ENCODE measurements around the gene CACNA2D3. TPM values are rescaled to one million over a fixed set of nuclear protein-coding genes. Genes with fewer than 3 reads are reported as not detected.
"Not testable (repeated sequence)": the region's sequence is repeated elsewhere in the genome, so short reads cannot be mapped to it uniquely, and the experiment has no call there.

The CACNA2D3 gene
- polyA plus RNA-seq, 1 donor from 2014 or later, result 26.2 TPM

DNA sequence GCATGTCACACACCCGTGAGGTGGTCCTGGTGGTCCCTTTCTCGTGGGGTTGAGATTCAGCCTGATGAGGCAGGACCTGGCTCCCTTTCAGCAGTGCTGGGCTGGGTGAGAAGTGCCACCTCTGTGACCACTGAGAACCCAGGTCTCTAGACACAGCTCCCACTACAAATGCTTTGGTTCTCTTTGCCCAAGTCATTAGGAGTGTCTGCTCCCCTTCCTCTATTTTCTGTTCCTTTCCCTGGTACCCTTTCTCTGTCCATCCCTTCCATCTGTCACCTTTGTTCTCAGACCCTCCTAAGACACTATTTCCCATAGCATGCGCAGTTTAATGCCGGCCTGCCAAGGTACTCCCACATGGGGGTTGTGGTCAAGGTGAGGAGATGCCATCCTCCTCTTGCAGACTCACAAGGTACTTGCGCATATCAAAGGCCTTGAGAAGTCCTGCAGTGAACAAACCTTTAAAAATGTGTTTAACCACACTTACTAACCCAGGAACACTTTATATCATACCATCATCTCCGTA, 507.8 kb downstream of the CACNA2D3 start:
- no peaks in the 10 kb centered on the region for H3K36me3 ChIP-seq (ENCODE audit: insufficient read depth, low read length)
- no peaks in the 10 kb centered on the region for H3K79me2 ChIP-seq (replicated peaks; ENCODE audit: insufficient read depth, low read length)
- no peak overlapping the region for H2AFZ ChIP-seq (ENCODE audit: low read depth, low read length)
- no peak overlapping the region for H3K4me2 ChIP-seq (ENCODE audit: low read length)
- no peaks in the 10 kb centered on the region for H3K9me2 ChIP-seq (ENCODE audit: insufficient read depth, low read length)
- H3K9me3 ChIP-seq (ENCODE audit: low read length), result no peaks in the 10 kb centered on the region
- H3K9ac ChIP-seq (ENCODE audit: low read length), result no peak overlapping the region
- no peaks in the 10 kb centered on the region for H3K27me3 ChIP-seq (ENCODE audit: insufficient read depth, low read depth, low read length)
- no peak overlapping the region for H3K27ac ChIP-seq (ENCODE audit: low read length)
- H3F3A ChIP-seq (ENCODE audit: insufficient read depth, low read length, poor library complexity, severe bottlenecking), result no peaks in the 10 kb centered on the region
- no peak for TF ChIP-seq POLR2AphosphoS5 (IDR thresholded peaks at IDR 0.05)
- no peaks in the 10 kb centered on the region for H4K20me1 ChIP-seq (ENCODE audit: insufficient read depth)
- no peak overlapping the region for H3K4me3 ChIP-seq (ENCODE audit: low read length)

DNA sequence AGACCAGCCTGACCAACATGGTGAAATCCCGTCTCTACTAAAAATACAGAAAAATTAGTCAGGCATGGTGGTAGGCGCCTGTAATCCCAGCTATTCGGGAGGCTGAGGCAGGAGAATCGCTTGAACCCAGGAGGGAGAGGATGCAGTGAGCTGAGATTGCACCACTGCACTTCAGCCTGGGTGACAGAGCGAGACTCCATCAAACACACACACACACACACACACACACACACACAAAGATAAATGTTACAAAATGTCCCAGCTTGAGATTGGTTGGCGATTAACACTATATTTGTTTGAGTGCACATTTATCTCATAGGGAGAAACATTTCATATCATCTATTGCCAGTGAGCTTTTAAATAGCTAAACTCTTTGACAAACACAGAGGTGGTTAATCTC, 508.6 kb downstream of the CACNA2D3 start:
- H3K79me2 ChIP-seq (replicated peaks; ENCODE audit: insufficient read depth, low read length); H4K20me1 ChIP-seq (ENCODE audit: insufficient read depth); H3F3A ChIP-seq (ENCODE audit: insufficient read depth, low read length, poor library complexity, severe bottlenecking); H3K4me3 ChIP-seq (ENCODE audit: low read length); H3K4me2 ChIP-seq (ENCODE audit: low read length); H2AFZ ChIP-seq (ENCODE audit: low read depth, low read length); H3K9me2 ChIP-seq (ENCODE audit: insufficient read depth, low read length); H3K9ac ChIP-seq (ENCODE audit: low read length); H3K9me3 ChIP-seq (ENCODE audit: low read length); H3K27me3 ChIP-seq (ENCODE audit: insufficient read depth, low read depth, low read length); H3K27ac ChIP-seq (ENCODE audit: low read length); H3K36me3 ChIP-seq (ENCODE audit: insufficient read depth, low read length): not testable (repeated sequence)

DNA sequence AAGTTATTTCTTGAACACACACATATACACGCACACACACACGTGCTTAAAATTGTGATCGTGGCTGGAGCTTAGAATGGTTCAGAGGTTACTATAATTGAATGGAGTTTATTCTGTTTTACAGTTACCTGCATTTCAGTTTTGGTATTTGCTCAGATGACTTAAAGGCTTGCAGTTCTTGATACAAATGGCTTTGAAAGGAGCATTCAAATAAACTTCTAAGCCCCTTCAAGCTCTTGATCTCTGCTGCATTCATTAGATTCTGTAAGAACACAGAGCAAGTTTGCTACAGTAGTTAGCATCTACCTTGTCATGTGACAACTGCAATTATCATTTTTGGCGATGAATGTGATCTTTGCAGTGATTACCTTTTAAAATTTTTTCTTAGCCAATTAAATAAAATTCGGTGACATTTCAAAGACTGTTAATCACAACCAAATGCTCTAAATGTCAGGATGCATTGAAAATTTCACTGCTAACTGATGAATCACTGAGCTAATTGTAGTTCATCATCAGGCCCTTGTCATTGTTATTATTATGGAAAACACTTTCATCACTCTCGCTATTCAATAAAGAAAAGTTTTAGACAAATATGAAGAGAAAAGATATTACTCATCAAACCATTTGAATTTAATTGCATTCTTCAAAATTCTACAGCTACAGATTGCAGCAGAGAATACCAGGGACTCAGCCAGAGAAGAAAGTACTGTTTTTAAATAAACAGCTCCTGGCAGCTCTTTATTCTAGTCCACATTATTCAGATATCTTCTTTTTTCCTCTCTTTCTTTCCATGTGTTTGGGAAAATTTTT, 509.4 kb downstream of the CACNA2D3 start:
- Histone ChIP-seq H3F3A (ENCODE audit: insufficient read depth, low read length, poor library complexity, severe bottlenecking) (no peaks in the 10 kb centered on the region), H3K4me2 (ENCODE audit: low read length) (no peak overlapping the region), H3K27ac (ENCODE audit: low read length) (no peak overlapping the region), H3K4me3 (ENCODE audit: low read length) (no peak overlapping the region), H3K36me3 (ENCODE audit: insufficient read depth, low read length) (no peaks in the 10 kb centered on the region), H4K20me1 (ENCODE audit: insufficient read depth) (no peaks in the 10 kb centered on the region), H3K79me2 (replicated peaks; ENCODE audit: insufficient read depth, low read length) (no peaks in the 10 kb centered on the region), H2AFZ (ENCODE audit: low read depth, low read length) (no peak overlapping the region), H3K9me3 (ENCODE audit: low read length) (no peaks in the 10 kb centered on the region), H3K27me3 (ENCODE audit: insufficient read depth, low read depth, low read length) (no peaks in the 10 kb centered on the region), H3K9me2 (ENCODE audit: insufficient read depth, low read length) (no peaks in the 10 kb centered on the region), H3K9ac (ENCODE audit: low read length) (no peak overlapping the region)
- TF ChIP-seq SMC3 (conservative IDR thresholded peaks at IDR 0.05; ENCODE audit: poor library complexity) (no peak), EP300 (conservative IDR thresholded peaks at IDR 0.05; ENCODE audit: poor library complexity, severe bottlenecking) (no peak), MXI1 (conservative IDR thresholded peaks at IDR 0.05; ENCODE audit: poor library complexity, severe bottlenecking) (no peak), TAF1 (IDR thresholded peaks at IDR 0.05; ENCODE audit: low read depth) (no peak), POLR2AphosphoS5 (IDR thresholded peaks at IDR 0.05) (no peak), RAD21 (conservative IDR thresholded peaks at IDR 0.05) (no peak)
- TF ChIP-seq, protein P1, sequence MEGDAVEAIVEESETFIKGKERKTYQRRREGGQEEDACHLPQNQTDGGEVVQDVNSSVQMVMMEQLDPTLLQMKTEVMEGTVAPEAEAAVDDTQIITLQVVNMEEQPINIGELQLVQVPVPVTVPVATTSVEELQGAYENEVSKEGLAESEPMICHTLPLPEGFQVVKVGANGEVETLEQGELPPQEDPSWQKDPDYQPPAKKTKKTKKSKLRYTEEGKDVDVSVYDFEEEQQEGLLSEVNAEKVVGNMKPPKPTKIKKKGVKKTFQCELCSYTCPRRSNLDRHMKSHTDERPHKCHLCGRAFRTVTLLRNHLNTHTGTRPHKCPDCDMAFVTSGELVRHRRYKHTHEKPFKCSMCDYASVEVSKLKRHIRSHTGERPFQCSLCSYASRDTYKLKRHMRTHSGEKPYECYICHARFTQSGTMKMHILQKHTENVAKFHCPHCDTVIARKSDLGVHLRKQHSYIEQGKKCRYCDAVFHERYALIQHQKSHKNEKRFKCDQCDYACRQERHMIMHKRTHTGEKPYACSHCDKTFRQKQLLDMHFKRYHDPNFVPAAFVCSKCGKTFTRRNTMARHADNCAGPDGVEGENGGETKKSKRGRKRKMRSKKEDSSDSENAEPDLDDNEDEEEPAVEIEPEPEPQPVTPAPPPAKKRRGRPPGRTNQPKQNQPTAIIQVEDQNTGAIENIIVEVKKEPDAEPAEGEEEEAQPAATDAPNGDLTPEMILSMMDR (IDR thresholded peaks at IDR 0.05; ENCODE audit: poor library complexity, severe bottlenecking), result no peak
- TF ChIP-seq, protein P2, sequence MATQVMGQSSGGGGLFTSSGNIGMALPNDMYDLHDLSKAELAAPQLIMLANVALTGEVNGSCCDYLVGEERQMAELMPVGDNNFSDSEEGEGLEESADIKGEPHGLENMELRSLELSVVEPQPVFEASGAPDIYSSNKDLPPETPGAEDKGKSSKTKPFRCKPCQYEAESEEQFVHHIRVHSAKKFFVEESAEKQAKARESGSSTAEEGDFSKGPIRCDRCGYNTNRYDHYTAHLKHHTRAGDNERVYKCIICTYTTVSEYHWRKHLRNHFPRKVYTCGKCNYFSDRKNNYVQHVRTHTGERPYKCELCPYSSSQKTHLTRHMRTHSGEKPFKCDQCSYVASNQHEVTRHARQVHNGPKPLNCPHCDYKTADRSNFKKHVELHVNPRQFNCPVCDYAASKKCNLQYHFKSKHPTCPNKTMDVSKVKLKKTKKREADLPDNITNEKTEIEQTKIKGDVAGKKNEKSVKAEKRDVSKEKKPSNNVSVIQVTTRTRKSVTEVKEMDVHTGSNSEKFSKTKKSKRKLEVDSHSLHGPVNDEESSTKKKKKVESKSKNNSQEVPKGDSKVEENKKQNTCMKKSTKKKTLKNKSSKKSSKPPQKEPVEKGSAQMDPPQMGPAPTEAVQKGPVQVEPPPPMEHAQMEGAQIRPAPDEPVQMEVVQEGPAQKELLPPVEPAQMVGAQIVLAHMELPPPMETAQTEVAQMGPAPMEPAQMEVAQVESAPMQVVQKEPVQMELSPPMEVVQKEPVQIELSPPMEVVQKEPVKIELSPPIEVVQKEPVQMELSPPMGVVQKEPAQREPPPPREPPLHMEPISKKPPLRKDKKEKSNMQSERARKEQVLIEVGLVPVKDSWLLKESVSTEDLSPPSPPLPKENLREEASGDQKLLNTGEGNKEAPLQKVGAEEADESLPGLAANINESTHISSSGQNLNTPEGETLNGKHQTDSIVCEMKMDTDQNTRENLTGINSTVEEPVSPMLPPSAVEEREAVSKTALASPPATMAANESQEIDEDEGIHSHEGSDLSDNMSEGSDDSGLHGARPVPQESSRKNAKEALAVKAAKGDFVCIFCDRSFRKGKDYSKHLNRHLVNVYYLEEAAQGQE (IDR thresholded peaks at IDR 0.05; ENCODE audit: borderline replicate concordance), result no peak

Measured in neural cell (in vitro differentiated cells).